Effector memory CD8-positive, alpha-beta T cell (primary cell): ENCODE measurements around the gene TTBK1.

ENCODE experiments used
- ATAC-seq: fragments of 150-1000 bp; cut with Tn5 transposase; replicated peaks from 2 replicates; pipeline ENCODE4 v1.10.0; 2021; ENCODE audit warnings: mild to moderate bottlenecking, moderate library complexity
- DNase-seq, 3 experiments: peaks; one replicate each; pipeline ENCODE4 v3.0.0; 2021
- H3K27ac Mint-ChIP-seq, 2 donors: one replicate each; pipeline ENCODE4 v1.8.0; 2022; ENCODE audit warnings: mild to moderate bottlenecking in 2 of 2, mixed read lengths in 2 of 2, moderate library complexity in 2 of 2
- H3K27me3 Mint-ChIP-seq, 2 donors: one replicate each; pipeline ENCODE4 v1.8.0; 2022; ENCODE audit warnings: mixed read lengths in 2 of 2
- H3K36me3 Mint-ChIP-seq: one replicate; pipeline ENCODE4 v1.8.0; 2022; ENCODE audit warnings: mild to moderate bottlenecking, moderate library complexity, mixed read lengths; ENCODE audit not compliant: insufficient read depth
- H3K4me1 Mint-ChIP-seq, 2 donors: one replicate each; pipeline ENCODE4 v1.8.0; 2022; ENCODE audit warnings: low read depth in 2 of 2, mixed read lengths in 2 of 2
- H3K4me3 Mint-ChIP-seq, 2 donors: one replicate each; pipeline ENCODE4 v1.8.0; 2022; ENCODE audit warnings: mild to moderate bottlenecking in 2 of 2, mixed read lengths in 2 of 2, moderate library complexity in 2 of 2
- H3K9me3 Mint-ChIP-seq, 2 donors: one replicate each; pipeline ENCODE4 v1.8.0; 2022; ENCODE audit warnings: mixed read lengths in 2 of 2

TTBK1 gene

DNA sequence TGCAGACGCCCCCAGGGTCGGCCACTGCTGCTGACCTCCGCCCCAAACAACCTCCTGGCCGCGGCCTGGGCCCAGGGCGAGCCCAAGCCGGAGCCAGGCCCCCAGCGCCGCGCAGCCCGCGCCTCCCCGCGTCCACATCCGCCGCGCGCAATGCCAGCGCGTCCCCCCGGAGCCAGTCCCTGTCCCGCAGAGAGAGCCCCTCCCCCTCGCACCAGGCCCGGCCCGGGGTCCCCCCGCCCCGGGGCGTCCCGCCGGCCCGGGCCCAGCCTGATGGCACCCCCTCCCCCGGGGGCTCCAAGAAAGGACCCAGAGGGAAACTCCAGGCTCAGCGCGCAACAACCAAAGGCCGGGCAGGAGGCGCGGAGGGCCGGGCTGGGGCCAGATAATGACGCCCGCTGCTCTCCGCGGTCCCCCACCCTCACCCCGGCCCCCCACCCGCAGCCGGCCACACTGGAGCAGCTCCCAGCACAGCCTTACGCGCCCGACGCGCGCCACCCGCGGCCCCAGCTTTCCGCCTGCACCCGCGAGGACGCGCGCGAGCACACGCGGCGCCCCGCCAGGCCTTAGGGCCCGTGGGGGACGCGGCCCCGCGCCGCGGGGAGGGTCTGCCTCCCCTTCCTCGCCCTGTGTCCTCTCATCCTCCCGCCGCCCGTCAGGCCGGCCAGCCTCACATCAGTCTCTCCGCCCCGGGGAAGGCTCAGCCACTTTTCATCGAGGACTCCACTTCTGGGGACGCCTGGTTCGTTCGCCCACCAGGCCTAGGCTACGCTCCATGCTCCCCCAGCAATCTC lies 41.9 kb downstream of the TTBK1 start:
- H3K4me1 Mint-ChIP-seq, result peaks cover 0 to 8% of the 10 kb centered on the region in 2 donors
- DNase-seq (no peak), ATAC-seq (no peak)
- H3K27ac Mint-ChIP-seq, result no peak overlapping the region
- no peaks in the 10 kb centered on the region for H3K36me3 Mint-ChIP-seq
- no peaks in the 10 kb centered on the region for H3K9me3 Mint-ChIP-seq
- H3K27me3 Mint-ChIP-seq, result peaks cover 40 to 75% of the 10 kb centered on the region in 2 donors
- no peak overlapping the region for H3K4me3 Mint-ChIP-seq

DNA sequence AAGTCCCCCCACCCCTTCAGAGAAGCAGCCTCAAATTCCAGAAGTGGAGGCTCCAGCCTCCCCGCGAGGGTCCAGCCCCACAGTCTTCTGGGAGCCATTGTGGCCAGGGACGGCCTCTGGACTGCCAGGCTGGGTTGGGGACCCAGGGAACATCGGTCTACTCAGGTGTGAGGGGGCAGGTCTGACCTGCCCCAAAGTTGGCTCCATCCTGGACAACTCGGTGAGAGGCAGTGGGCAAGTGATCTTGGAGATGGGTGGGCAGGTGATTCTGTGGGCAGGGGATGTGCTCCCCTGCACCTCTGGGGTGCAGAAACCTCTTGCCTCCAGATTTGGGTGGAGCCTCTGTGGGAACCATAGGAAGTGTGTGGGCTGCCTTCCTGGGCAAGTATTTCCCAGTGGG lies 42.6 kb downstream of the TTBK1 start:
- Mint-ChIP-seq H3K27ac (no peak overlapping the region), H3K4me1 (peaks cover 0 to 8% of the 10 kb centered on the region in 2 donors), H3K9me3 (no peaks in the 10 kb centered on the region), H3K4me3 (no peak overlapping the region), H3K27me3 (peaks cover 35 to 68% of the 10 kb centered on the region in 2 donors), H3K36me3 (no peaks in the 10 kb centered on the region)
- no peak for DNase-seq
- no peak for ATAC-seq

DNA sequence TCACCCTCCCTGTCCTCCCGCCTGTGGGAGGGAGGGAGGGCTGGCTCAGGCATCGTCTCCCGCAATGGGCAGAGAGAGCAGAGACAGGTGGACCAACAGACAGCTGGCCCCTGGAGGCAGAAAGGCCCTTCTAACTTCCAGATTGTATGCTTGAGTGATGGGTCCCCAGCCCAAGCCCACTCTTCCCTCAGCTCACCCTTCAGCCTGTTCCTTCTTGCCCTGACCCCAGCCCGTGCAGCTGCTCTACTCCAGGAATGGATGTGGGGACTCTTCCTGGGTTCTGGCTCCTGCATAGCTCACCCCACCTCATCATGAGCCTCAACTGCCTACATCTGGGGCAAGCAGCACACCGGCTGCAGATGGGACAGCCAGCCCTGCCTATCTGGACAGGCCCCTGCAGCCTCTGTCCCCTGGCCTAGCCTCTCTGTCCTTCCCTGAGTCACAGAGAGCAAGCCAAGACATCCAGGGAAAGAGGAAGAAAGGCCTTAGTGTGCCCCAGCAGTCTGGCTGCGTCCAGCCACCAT lies 43.2 kb downstream of the TTBK1 start:
- no peak for ATAC-seq
- Mint-ChIP-seq H3K36me3 (no peaks in the 10 kb centered on the region), H3K27ac (no peak overlapping the region), H3K4me1 (peaks cover 0 to 8% of the 10 kb centered on the region in 2 donors), H3K4me3 (no peak overlapping the region), H3K27me3 (peaks cover 33 to 62% of the 10 kb centered on the region in 2 donors), H3K9me3 (no peaks in the 10 kb centered on the region)
- DNase-seq, result no peak

DNA sequence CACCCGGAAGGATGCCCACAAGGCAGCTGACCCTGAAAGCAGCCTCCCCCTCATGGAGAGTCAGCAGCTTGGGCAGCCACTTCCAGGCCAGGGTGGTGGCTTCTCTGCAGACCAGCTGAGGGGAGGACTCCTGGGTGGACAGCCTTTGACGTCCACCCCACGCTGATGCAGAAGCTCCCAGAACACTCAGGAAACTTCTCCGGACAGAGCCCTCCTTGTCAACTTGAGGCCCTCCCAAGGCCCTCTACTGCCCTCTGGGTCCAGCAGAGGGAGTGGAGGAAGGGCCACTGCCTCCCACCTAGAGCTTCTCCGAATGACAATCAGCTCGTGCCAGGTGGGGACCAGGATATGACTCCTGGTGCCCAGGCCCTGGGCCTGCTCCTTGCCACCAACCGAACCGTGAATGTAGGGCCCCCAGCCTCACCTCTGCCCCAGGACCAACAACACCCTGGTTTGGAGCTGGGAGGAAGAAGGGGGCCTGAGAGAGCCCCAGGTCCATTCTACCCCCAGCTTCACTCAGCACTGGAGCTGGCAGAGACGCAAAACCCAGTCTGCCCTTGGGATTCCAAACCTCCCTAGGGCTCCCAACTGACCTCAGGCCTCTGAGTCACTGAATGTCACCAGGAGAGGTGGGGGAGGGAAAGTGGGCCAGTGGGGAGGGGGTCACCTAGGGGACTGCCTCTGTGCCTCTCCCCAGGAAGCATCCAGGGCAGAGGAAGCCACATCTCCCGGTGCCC lies 43.9 kb downstream of the TTBK1 start:
- H3K9me3 Mint-ChIP-seq, result no peaks in the 10 kb centered on the region
- no peak overlapping the region for H3K4me3 Mint-ChIP-seq
- no peak for DNase-seq
- H3K27me3 Mint-ChIP-seq, result peaks cover 28 to 55% of the 10 kb centered on the region in 2 donors
- H3K4me1 Mint-ChIP-seq, result peaks cover 0 to 5% of the 10 kb centered on the region in 2 donors
- no peaks in the 10 kb centered on the region for H3K36me3 Mint-ChIP-seq
- no peak overlapping the region for H3K27ac Mint-ChIP-seq
- ATAC-seq, result no peak

DNA sequence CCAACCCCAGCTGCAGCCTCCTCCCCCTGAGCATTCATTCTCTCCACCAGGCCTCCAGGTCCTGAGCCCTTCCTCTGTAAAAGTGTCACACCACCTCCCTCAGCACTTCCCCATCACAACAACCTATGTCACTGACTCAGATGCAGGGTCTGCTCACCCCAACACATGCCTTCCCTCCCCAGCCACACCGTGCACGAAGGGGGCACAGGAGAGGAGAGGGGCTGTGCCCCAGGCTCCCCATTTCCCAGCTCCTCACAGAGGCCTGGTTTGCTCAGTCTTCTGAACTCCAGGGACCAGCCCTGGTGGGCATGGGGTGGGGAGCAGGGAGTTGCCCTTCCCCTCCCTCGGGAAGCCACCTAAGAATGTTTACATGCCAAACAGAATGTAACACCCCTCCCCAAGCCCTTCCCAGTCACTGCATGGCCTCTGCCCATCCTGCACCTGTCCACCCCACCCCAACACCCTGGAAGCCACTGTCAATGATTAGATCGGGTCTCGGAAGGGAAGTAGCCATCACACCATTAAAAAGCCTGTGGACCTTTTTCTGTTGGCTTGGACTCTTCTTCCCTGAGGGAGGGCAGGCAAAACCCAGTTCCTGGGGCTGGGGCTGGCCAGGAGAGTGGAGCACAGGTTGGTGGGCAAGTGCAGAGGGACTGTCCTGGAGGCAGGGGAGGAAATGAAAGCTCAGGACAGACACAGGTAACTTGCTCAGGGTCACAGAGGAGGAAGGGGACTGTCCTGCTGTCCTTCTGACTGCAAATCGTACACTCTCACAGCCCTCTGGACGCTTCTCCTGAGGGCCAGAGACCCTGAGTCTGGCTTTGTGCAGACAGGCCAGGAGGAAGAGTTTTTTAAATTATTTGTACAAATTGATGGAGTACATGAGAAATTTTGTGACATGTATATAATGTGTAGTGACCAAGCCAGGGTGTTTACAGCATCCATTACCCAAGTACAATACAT lies 44.7 kb downstream of the TTBK1 start:
- no peak overlapping the region for H3K27ac Mint-ChIP-seq
- ATAC-seq (no peak), DNase-seq (no peak)
- H3K36me3 Mint-ChIP-seq, result no peaks in the 10 kb centered on the region
- H3K4me3 Mint-ChIP-seq, result no peak overlapping the region
- no peaks in the 10 kb centered on the region for H3K9me3 Mint-ChIP-seq
- H3K4me1 Mint-ChIP-seq, result peaks cover 0 to 4% of the 10 kb centered on the region in 2 donors
- H3K27me3 Mint-ChIP-seq, result peaks cover 23 to 47% of the 10 kb centered on the region in 2 donors

DNA sequence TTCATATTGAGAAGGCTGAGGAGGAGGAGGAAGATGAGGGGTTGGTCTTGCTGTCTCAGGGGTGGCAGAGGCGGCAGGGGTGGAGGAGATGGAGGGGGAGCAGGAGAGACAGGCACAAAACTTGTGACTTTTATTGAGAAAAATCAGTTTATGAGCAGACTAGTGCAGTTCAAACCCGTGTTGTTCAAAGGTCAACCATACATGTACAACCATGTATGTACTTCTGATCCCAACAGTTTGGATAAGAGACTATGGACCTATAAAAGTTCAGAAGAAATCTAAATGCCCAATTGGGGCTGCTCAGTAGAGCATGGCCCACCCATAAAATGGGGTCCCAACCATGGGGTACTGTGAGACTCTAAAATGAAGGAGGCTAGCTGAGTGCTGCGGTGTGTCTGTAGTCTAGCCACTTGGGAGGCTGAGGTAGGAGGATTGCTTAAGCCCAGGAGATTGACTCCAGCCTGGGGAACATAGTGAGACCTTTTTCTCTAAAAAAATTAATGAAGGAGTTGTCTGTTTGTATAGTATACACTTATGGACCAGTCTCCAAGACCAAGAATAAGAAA lies 47.1 kb downstream of the TTBK1 start:
- no peaks in the 10 kb centered on the region for H3K36me3 Mint-ChIP-seq
- H3K4me3 Mint-ChIP-seq, result no peak overlapping the region
- H3K4me1 Mint-ChIP-seq, result peaks cover 0 to 4% of the 10 kb centered on the region in 2 donors
- peaks cover 22 to 31% of the 10 kb centered on the region in 2 donors for H3K27me3 Mint-ChIP-seq
- ATAC-seq (no peak), DNase-seq (no peak)
- no peaks in the 10 kb centered on the region for H3K9me3 Mint-ChIP-seq
- H3K27ac Mint-ChIP-seq, result no peak overlapping the region

DNA sequence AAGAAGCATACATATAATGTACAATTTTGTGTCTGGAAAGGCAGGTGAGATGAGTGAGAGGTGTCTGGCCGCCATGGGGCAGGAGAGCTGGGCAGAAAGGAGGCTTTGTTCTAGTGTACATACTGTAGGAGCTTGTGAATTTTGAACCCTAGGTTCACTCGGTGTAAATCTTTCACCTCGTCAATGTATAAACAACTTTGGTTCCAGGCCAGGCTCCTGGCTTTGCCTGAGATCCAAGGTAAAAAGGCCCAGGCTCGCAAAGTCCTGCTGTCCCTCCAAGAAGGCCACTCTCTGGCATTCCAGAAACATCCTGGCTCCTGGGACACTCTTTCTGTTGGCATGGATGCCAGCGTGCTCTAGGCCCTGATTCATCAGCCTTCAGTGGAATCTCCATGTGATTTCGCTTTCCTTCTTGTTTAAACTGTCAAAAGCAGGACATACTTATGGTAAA lies 47.6 kb downstream of the TTBK1 start:
- no peak overlapping the region for H3K27ac Mint-ChIP-seq
- DNase-seq (no peak), ATAC-seq (no peak)
- H3K36me3 Mint-ChIP-seq, result no peaks in the 10 kb centered on the region
- peaks cover 17 to 26% of the 10 kb centered on the region in 2 donors for H3K27me3 Mint-ChIP-seq
- H3K4me1 Mint-ChIP-seq, result no peaks in the 10 kb centered on the region
- H3K4me3 Mint-ChIP-seq, result no peak overlapping the region
- H3K9me3 Mint-ChIP-seq, result no peaks in the 10 kb centered on the region

DNA sequence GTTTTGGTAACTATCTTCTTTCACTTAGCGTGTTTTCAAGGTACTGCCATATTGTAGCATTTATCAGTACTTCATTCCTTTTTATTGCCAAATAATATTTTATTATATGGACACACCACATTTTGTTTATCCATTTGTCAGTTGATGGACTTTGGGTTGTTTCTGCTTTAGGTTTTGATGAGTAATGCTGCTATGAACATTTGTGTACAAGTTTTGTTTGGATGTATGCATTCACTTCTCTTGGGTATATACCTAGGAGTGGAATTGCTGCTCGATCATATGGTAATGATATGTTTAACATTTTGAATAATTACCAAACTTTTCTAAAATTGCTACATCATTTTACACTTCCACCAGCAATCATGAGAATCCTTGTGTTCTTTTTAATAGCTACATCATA lies 48.4 kb downstream of the TTBK1 start:
- Mint-ChIP-seq H3K9me3 (no peaks in the 10 kb centered on the region), H3K4me3 (no peak overlapping the region), H3K36me3 (no peaks in the 10 kb centered on the region), H3K4me1 (no peaks in the 10 kb centered on the region), H3K27me3 (peaks cover 11 to 18% of the 10 kb centered on the region in 2 donors), H3K27ac (no peak overlapping the region)
- DNase-seq (no peak), ATAC-seq (no peak)

DNA sequence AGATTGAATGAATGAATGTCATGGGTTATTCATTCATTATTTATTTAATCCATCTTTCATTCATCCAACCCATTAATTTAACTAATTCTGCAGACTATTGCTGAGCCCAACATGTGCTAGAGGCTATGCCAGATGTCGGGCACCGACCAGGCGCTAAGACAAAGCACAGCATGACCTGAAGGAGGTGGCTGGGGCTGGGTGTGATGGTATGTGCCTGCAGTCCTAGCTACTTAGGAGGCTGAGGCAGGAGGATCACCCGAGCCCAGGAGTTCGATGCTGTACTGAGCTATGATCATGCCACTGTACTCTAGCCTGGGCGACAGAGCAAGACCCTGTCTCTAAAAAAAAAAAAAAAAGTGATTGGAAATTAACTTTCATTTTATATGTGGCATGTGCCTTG lies 49.1 kb downstream of the TTBK1 start:
- H3K4me3 Mint-ChIP-seq, result no peak overlapping the region
- no peak for ATAC-seq
- no peaks in the 10 kb centered on the region for H3K36me3 Mint-ChIP-seq
- no peak for DNase-seq
- H3K27me3 Mint-ChIP-seq, result peaks cover 7 to 12% of the 10 kb centered on the region in 2 donors
- H3K4me1 Mint-ChIP-seq, result no peaks in the 10 kb centered on the region
- no peak overlapping the region for H3K27ac Mint-ChIP-seq
- no peaks in the 10 kb centered on the region for H3K9me3 Mint-ChIP-seq

DNA sequence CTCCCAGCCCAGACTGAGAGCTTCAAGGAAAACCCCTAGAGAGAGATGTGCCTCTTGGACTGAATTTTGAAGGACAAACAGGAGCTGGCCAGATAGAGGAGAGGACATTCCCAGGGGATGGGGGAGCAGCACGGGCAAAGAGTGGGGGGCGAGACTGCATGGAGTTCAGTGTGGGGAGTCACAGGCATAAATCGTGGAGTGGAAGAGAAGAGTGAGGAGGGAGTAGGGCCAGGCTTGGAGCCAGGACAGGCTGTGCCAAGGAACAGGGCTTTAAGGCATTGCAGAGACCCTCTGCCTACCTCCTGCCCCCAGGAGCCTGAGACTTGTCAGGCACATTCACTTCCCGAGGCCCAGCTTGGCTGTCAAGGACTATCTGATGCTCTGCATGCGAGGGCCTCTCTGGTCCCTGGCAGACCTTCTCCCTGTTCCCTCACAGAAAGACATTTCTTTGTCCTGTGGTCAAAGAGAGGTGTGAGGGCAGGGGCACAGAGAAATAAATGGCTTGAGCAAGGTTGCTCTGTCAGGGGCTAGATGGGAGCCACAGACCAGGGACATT lies 49.6 kb downstream of the TTBK1 start:
- H3K9me3 Mint-ChIP-seq, result no peaks in the 10 kb centered on the region
- DNase-seq (no peak), ATAC-seq (no peak)
- no peaks in the 10 kb centered on the region for H3K36me3 Mint-ChIP-seq
- no peaks in the 10 kb centered on the region for H3K4me1 Mint-ChIP-seq
- H3K4me3 Mint-ChIP-seq, result no peak overlapping the region
- H3K27ac Mint-ChIP-seq, result no peak overlapping the region
- H3K27me3 Mint-ChIP-seq, result peaks cover 3 to 7% of the 10 kb centered on the region in 2 donors

DNA sequence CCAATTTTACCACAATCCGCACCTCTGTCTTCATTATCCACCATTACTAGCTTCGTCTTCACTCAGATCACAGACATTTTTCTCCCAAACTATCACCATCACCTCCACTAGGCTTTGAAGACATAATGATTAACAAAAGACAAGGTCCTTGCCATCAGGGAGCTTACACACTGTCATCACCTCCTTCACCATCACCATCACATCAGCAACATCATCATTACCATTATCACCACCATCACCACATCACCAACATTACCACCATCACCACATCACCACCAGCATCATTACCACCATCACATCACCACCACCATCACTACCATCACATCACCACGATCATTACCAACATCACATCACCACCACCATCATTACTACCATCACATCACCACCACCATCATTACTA lies 50.4 kb downstream of the TTBK1 start:
- Mint-ChIP-seq H3K27ac (no peak overlapping the region), H3K4me3 (no peak overlapping the region), H3K27me3 (peaks cover 0 to 2% of the 10 kb centered on the region in 2 donors), H3K9me3 (no peaks in the 10 kb centered on the region), H3K36me3 (no peaks in the 10 kb centered on the region), H3K4me1 (no peaks in the 10 kb centered on the region)
- DNase-seq (no peak), ATAC-seq (no peak)

DNA sequence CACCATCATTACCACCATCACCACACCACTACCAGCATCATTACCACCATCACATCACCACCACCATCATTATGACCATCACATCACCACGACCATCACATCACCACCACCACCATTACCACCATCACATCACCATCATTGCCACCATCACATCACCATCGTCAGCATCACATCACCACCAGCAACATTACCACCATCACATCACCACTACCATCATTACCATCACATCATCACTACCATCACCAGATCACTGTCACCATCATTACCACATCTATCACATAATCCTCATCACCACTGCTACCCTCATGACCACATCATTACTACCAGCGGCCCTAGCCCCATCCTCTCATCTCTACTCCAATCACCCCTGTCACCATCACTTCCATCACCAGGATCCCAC lies 51.3 kb downstream of the TTBK1 start:
- no peak for ATAC-seq

More for the DNA sequence above, 51.3 kb downstream of the TTBK1 start:
- Mint-ChIP-seq H3K4me3 (no peak overlapping the region), H3K36me3 (no peaks in the 10 kb centered on the region), H3K9me3 (no peaks in the 10 kb centered on the region), H3K27ac (no peak overlapping the region), H3K27me3 (peaks cover 0 to 10% of the 10 kb centered on the region in 2 donors), H3K4me1 (no peaks in the 10 kb centered on the region)
- no peak for DNase-seq
